Measurements from ENCODE around the gene TCEAL2. TPM values are rescaled to one million over a fixed set of nuclear protein-coding genes. Genes with fewer than 3 reads are reported as not detected.
A peak's percentile ranks its signal among the peaks of the same experiment; 100 is the strongest.
"Not testable (repeated sequence)": the region's sequence is repeated elsewhere in the genome, so short reads cannot be mapped to it uniquely, and the experiment has no call there.

The TCEAL2 gene
- 0.95 TPM for polyA plus RNA-seq (2013, experiment 1 of 2; ENCODE audit: insufficient read length)
- polyA plus RNA-seq (2013, experiment 2 of 2; ENCODE audit: insufficient read length) = 1.6 TPM

DNA sequence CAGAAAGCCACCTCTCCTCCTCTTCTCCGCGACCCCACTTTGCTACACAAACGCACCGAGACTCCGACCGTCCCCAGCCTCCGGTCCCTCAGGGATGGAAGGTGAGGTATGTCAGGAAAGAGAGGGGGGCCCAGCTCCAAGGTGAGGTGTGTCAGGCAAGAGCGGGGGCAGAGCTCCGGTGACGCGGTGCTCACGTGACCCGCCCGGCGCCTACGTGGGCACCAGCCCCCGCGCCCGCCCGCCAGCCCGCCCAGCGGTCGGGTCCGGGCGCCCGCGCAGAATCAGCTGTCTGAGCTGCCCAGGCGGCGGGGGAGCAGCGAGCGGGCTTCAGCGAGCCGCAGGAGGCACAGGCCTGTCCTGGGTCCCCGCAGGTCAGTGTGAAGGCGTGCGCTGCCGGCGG lies at the start of gene TCEAL2:
TCEAL2 (plus strand) TSS at position 244 of the 400 bp plus-strand sequence. CDS start 1,152 bp downstream, outside the sequence.
- not testable (repeated sequence) for DNase-seq

DNA sequence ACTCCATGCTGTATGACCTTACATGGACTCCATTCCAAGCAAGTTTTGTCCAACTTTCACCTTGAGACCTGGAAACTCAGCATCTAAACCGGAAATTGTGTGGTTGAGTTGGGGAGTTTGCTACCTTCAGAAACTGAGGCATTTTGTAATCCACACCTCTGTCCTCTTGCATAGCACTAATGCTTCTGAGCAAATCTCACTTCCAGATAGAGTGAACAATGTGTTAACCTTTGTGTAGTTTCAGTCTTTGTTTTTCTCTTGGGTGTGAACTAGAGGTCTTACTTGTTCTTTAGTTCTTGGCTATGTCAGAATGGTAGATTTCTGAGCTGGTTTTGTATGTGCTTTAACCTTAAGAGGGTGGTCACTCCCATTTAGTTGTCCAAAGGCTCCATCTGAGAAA lies 48.1 kb upstream of the TCEAL2 start:
- DNase-seq = no peak

- DNase-seq = peak; percentile 0
These were observed 39.8 kb upstream of the TCEAL2 start for GRCh38 chrX:102085706-102086105.

- no peak for DNase-seq
These were observed 12.1 kb upstream of the TCEAL2 start for GRCh38 chrX:102113367-102113766.

DNA sequence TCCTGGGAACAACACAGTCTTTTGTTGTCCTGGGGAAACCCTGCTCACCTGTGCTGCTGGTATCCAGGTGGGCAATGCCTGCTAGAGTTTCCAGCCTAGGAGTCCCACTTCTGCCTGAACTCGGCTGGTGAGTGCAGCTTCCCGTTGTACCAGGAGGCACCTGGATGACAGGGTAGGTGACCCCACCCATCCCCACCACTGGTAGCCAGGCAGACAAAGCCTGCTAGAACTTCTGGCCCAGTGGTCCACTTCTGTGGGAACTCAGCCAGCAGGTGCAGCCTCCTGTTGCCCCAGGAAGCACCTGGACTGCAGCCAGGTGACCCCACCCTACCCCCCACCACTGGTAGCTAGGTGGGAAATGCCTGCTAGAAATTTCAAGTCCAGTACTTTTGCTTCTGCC lies 9.7 kb upstream of the TCEAL2 start:
- DNase-seq = no peak

- DNase-seq = not testable (repeated sequence)
These were observed 465 bp upstream of the TCEAL2 start for GRCh38 chrX:102125014-102125413.

- DNase-seq = not testable (repeated sequence)
These were observed 770 bp downstream of the TCEAL2 start for GRCh38 chrX:102126080-102126818.

- no peak for DNase-seq
These were observed 1.4 kb downstream of the TCEAL2 start for GRCh38 chrX:102126863-102127262.

- DNase-seq = no peak
These were observed 4.0 kb downstream of the TCEAL2 start for GRCh38 chrX:102129473-102129872.

DNA sequence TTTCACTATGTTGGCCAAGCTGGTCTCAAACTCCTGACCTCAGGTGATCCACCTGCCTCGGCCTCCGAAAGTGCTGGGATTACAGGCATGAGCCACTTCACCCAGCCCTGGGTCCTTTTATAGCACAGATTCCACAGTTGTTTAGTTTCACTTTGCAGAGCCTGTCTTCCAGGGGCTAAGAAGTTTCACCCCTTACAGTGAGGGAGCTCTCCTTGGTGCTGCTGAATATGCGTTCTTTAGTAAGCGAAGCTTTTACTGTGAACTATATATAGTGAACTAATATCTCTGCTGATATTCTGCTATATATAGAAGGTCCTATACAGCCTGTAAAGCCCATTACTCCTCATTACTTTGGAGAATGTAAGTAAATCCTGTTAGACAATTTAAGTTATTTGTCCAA lies 12.6 kb downstream of the TCEAL2 start:
- DNase-seq = no peak

- DNase-seq = not testable (repeated sequence)
These were observed 15.4 kb downstream of the TCEAL2 start for GRCh38 chrX:102140876-102141275.

DNA sequence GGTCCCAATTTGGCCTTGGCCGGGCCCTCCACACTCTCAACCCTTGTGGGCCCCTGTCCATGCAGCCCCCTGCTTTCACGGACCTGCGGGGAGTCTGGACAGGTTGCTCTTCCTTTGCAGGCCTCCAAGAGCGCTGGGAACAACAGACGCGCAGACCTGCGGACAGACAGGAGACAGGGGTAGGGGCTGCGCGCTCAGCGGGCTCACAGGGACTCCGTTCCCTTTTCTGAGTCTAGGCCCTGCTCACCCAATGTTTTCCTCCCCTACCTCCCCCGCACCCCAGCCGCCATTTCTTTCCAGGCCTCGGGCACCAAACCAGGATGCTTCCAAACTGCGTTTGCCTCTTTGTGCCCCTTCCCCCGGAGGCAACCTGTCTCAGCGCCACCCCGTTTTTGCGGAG lies 16.2 kb downstream of the TCEAL2 start:
- not testable (repeated sequence) for DNase-seq

- not testable (repeated sequence) for DNase-seq
These were observed 16.8 kb downstream of the TCEAL2 start, which contains the start of gene TCEAL6 for GRCh38 chrX:102142274-102142673. TSS of gene TCEAL6 (minus strand) at chrX:102142481.

DNA sequence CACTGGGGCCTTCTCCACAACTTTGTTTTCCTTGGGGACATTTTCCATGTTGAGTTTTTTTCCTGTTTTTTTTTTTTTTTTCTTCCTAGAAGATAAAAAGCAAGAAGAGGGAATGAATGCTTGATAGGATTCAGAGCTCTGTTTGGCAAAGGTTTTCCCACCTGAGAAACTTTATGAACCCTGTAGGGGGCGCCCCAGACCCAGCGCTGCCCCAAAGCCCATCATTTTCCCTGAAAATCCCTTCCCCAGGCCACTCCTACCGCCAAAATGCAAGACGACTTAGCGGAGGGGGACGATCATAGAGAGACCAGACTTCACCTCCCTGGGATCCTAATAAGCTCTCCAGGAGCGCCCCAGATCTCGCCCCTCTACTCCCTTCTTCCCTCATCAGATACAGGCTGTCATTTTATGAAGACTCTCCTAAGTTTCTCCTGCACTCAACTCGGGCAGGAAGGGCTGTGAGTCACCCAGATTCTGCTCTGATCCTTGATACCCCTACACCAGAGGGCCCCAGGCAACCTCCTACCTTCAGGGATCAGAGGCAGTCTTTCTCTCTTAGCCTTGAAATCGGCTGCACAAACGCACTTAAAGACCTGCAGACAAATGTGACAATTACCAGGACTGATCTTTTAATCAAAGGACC lies 28.9 kb downstream of the TCEAL2 start:
- no peak for DNase-seq

GRCh38 chrX:102154900-102155805 lies 29.7 kb downstream of the TCEAL2 start:
- DNase-seq = no peak

GRCh38 chrX:102155806-102156179 lies 30.3 kb downstream of the TCEAL2 start, which contains the start of gene BEX5:
TSS of gene BEX5 (minus strand) at chrX:102155977. CDS start at chrX:102154265, 1,712 bp downstream.
- DNase-seq = peak; percentile 44
